GM21786 (cell line): ENCODE measurements around the gene PTP4A2.
"Not testable (repeated sequence)": the region's sequence is repeated elsewhere in the genome, so short reads cannot be mapped to it uniquely, and the experiment has no call there.

Source experiments
- ATAC-seq: cut with Tn5 transposase; IDR thresholded peaks from one replicate; pipeline ENCODE4 v1.9.1; 2021; ENCODE audit not compliant: unreplicated experiment

Gene PTP4A2

GRCh38 chr1:31951276-31951675 lies 13.1 kb upstream of the PTP4A2 start:
- no peak for ATAC-seq

GRCh38 chr1:31949862-31950261 lies 11.7 kb upstream of the PTP4A2 start:
- no peak for ATAC-seq

- not testable (repeated sequence) for ATAC-seq
Observed at GRCh38 chr1:31945677-31946076, 7.5 kb upstream of the PTP4A2 start.

- peak; percentile 53 for ATAC-seq
Observed at GRCh38 chr1:31944205-31945089, 6.3 kb upstream of the PTP4A2 start.

- ATAC-seq = no peak
Observed at GRCh38 chr1:31943546-31944184, 5.5 kb upstream of the PTP4A2 start.

GRCh38 chr1:31942061-31942460 lies 3.9 kb upstream of the PTP4A2 start:
- ATAC-seq = not testable (repeated sequence)

- ATAC-seq = peak; percentile 26
Observed at GRCh38 chr1:31939484-31940329, 1.5 kb upstream of the PTP4A2 start.

- no peak for ATAC-seq
Observed at GRCh38 chr1:31937300-31938183, 626 bp downstream of the PTP4A2 start.

GRCh38 chr1:31936981-31937299 lies 1.2 kb downstream of the PTP4A2 start:
- no peak for ATAC-seq

GRCh38 chr1:31936278-31936980 lies 1.7 kb downstream of the PTP4A2 start:
- no peak for ATAC-seq

- ATAC-seq = no peak
Observed at GRCh38 chr1:31934706-31935629, 3.2 kb downstream of the PTP4A2 start.

- ATAC-seq = no peak
Observed at GRCh38 chr1:31932491-31933316, 5.5 kb downstream of the PTP4A2 start.

- no peak for ATAC-seq
Observed at GRCh38 chr1:31931593-31932225, 6.5 kb downstream of the PTP4A2 start.

- ATAC-seq = no peak
Observed at GRCh38 chr1:31930836-31931592, 7.2 kb downstream of the PTP4A2 start.

- ATAC-seq = no peak
Observed at GRCh38 chr1:31927661-31927980, 10.5 kb downstream of the PTP4A2 start.

GRCh38 chr1:31926853-31927660 lies 11.1 kb downstream of the PTP4A2 start:
- ATAC-seq = no peak
